ENCODE results near the gene IMMP2L. TPM values are rescaled to one million over a fixed set of nuclear protein-coding genes. Genes with fewer than 3 reads are reported as not detected.

IMMP2L gene
- total RNA-seq, 1 donor from 2014 or later = 17.8 TPM

DNA sequence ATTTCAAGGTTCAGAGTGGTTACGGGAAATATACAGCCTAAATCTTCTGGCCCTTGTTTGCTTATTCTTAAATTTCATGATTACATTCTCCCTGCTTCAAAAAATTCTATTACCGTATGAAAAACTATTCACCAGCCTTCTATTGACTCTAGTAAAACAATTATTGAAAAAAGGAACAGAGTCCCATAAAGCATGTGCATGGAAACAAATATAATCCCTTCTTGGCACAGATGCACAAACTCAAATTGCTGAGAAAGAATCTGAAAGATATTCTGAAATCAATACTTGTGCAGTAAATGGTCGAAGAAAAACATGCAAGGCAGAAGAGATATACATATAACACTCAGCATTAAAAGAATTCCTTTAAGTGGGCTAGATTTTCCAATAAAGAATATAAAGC, 387.8 kb downstream of the IMMP2L start:
- no peaks in the 10 kb centered on the region for H3K36me3 ChIP-seq
- peaks cover 6% of the 10 kb centered on the region for H3K9me3 ChIP-seq (replicated peaks)
- no peaks in the 10 kb centered on the region for H3K27me3 ChIP-seq (ENCODE audit: low read depth)
- intact Hi-C loops (cut with micrococcal nuclease) = no loop called here
- H3K4me3 ChIP-seq = no peak overlapping the region
- no peak overlapping the region for H3K27ac ChIP-seq (replicated peaks)
- no peaks in the 10 kb centered on the region for H3K4me1 ChIP-seq
- no peak for DNase-seq
- TF ChIP-seq, protein P1, sequence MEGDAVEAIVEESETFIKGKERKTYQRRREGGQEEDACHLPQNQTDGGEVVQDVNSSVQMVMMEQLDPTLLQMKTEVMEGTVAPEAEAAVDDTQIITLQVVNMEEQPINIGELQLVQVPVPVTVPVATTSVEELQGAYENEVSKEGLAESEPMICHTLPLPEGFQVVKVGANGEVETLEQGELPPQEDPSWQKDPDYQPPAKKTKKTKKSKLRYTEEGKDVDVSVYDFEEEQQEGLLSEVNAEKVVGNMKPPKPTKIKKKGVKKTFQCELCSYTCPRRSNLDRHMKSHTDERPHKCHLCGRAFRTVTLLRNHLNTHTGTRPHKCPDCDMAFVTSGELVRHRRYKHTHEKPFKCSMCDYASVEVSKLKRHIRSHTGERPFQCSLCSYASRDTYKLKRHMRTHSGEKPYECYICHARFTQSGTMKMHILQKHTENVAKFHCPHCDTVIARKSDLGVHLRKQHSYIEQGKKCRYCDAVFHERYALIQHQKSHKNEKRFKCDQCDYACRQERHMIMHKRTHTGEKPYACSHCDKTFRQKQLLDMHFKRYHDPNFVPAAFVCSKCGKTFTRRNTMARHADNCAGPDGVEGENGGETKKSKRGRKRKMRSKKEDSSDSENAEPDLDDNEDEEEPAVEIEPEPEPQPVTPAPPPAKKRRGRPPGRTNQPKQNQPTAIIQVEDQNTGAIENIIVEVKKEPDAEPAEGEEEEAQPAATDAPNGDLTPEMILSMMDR (IDR thresholded peaks at IDR 0.05; ENCODE audit: borderline replicate concordance) = no peak

DNA sequence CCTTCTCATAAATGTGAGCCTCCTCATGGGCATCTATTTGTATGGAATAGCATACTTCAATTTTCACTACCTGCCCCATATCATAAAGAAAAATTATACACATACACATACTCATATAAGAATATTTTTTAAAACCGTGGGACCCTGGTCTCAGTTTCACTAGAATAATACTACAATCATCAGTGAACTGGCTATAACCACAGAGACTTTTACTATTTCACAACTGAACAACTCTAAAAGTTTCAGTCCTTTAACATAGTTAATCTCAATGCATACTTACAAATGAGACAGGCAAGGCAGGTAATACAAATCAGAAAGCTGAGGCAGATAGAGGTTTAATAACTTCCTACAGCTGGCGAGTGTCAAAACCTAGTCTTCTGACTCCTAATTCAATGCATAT, 388.3 kb downstream of the IMMP2L start:
- Histone ChIP-seq H3K4me1 (no peaks in the 10 kb centered on the region), H3K27me3 (ENCODE audit: low read depth) (no peaks in the 10 kb centered on the region), H3K36me3 (no peaks in the 10 kb centered on the region), H3K27ac (replicated peaks) (no peak overlapping the region), H3K4me3 (no peak overlapping the region), H3K9me3 (replicated peaks) (peaks cover 1% of the 10 kb centered on the region)
- TF ChIP-seq, protein P1 (IDR thresholded peaks at IDR 0.05; ENCODE audit: borderline replicate concordance) = no peak
- no peak for DNase-seq
- intact Hi-C loops (cut with micrococcal nuclease) = no loop called here

DNA sequence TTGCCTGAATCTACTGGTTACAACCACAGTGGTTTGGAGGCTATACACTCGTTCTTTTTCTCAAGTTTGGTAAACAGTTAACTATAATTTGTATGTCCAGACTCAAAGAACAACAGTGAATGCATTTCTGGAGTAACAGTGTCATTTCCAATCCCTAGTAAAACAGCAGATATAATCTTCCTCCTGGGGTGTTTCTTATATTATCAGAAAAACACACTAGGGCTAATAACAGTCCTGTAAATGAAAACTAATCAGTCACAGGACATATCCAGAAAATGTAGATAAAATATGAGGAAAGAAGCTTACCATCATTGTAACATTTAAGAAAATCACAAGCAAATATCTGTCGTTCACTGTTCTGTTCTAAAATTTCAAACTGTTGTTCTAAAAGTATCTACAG, 388.8 kb downstream of the IMMP2L start:
- TF ChIP-seq, protein P1 (IDR thresholded peaks at IDR 0.05; ENCODE audit: borderline replicate concordance) = no peak
- intact Hi-C loops (cut with micrococcal nuclease) = no loop called here
- Histone ChIP-seq H3K4me1 (no peaks in the 10 kb centered on the region), H3K4me3 (no peak overlapping the region), H3K27me3 (ENCODE audit: low read depth) (no peaks in the 10 kb centered on the region), H3K9me3 (replicated peaks) (no peaks in the 10 kb centered on the region), H3K27ac (replicated peaks) (no peak overlapping the region), H3K36me3 (no peaks in the 10 kb centered on the region)
- no peak for DNase-seq

DNA sequence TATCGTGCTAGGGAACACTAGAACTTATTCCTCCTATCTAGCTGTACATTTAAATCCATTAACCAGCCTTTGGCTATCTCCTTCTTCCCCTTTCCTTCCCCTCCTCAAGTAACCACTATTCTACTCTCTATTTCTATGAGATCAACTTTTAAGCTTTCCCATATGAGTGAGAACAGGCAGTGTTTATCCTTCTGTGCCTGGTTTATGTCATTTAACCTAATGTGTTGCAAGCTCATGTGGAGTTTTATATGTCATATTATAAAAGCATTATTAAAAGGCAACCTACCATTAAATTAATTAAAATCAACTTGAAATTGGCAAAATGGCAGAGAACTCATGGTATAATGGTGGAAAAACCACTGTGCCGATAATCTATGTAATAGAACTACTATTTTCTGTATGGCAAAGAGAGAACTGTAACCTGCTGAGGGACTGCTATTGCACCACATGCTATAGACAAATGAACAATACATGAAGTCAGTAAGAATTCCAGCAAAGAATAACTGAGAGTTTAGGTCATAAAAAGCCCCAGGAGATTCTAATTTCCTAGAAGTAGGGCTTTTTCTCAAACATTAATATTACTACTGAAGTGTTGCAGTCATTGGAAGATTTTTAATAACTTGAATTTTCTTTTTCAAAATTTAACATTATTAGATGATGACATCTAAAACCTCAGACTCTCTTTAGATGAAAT, 389.6 kb downstream of the IMMP2L start:
- Histone ChIP-seq H3K4me3 (no peak overlapping the region), H3K9me3 (replicated peaks) (no peaks in the 10 kb centered on the region), H3K4me1 (no peaks in the 10 kb centered on the region), H3K36me3 (no peaks in the 10 kb centered on the region), H3K27me3 (ENCODE audit: low read depth) (no peaks in the 10 kb centered on the region), H3K27ac (replicated peaks) (no peak overlapping the region)
- intact Hi-C loops (cut with micrococcal nuclease) = no loop called here
- TF ChIP-seq, protein P1 (IDR thresholded peaks at IDR 0.05; ENCODE audit: borderline replicate concordance) = no peak
- no peak for DNase-seq

DNA sequence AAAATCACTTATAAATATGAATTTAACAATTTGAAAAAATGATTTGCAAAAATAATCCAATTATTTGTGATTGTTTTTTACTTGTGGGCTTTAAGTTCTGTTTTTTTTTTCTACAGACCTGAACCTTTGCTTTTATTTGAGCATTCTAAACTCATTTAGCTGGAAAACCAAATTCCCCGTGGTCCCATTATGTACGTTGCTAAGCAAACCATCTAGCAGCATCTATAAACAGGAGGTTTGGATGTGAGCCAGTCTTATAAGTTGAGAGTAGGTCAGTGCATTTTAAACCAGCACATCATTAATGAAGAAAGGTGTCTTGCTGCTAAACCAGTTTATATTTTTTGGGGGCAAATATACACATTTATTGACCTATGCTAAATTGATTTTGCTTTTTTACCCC, 394.1 kb downstream of the IMMP2L start:
- DNase-seq = no peak
- no peak overlapping the region for H3K27ac ChIP-seq (replicated peaks)
- no peaks in the 10 kb centered on the region for H3K36me3 ChIP-seq
- no peaks in the 10 kb centered on the region for H3K27me3 ChIP-seq (ENCODE audit: low read depth)
- H3K9me3 ChIP-seq (replicated peaks) = no peaks in the 10 kb centered on the region
- intact Hi-C loops (cut with micrococcal nuclease) = no loop called here
- H3K4me1 ChIP-seq = no peaks in the 10 kb centered on the region
- TF ChIP-seq, protein P1 (IDR thresholded peaks at IDR 0.05; ENCODE audit: borderline replicate concordance) = no peak
- no peak overlapping the region for H3K4me3 ChIP-seq

Measured in left ventricle myocardium inferior (tissue), 1 donor.